Stimulated activated CD4-positive, alpha-beta T cell treated with anti-CD3 and anti-CD28 coated beads, Interleukin-1b, Interleukin-23, amount 100 ng/mL, for 48 hours (primary cell): ENCODE results near the gene DNAJC3.
A peak's percentile ranks its signal among the peaks of the same experiment; 100 is the strongest.
"Not testable (repeated sequence)": the region's sequence is repeated elsewhere in the genome, so short reads cannot be mapped to it uniquely, and the experiment has no call there.

ENCODE experiments used
- DNase-seq: peaks from one replicate; pipeline ENCODE4 v3.0.0-alpha.2; 2020

The DNAJC3 gene

GRCh38 chr13:95784161-95784899 is 107.4 kb downstream of the DNAJC3 start:
- no peak for DNase-seq

- no peak for DNase-seq
Measured at GRCh38 chr13:95784900-95785290, 108.0 kb downstream of the DNAJC3 start.

GRCh38 chr13:95787356-95788099 is 110.6 kb downstream of the DNAJC3 start:
- no peak for DNase-seq

GRCh38 chr13:95788100-95788463 is 111.1 kb downstream of the DNAJC3 start:
- DNase-seq: no peak

GRCh38 chr13:95789315-95789714 is 112.4 kb downstream of the DNAJC3 start:
- DNase-seq: not testable (repeated sequence)

- DNase-seq: no peak
Measured at GRCh38 chr13:95791084-95791722, 114.3 kb downstream of the DNAJC3 start.

- DNase-seq: no peak
Measured at GRCh38 chr13:95793018-95793555, 116.1 kb downstream of the DNAJC3 start.

- no peak for DNase-seq
Measured at GRCh38 chr13:95793781-95794180, 116.8 kb downstream of the DNAJC3 start.

- no peak for DNase-seq
Measured at GRCh38 chr13:95797016-95797415, 120.1 kb downstream of the DNAJC3 start.

GRCh38 chr13:95800436-95800835 is 123.5 kb downstream of the DNAJC3 start:
- DNase-seq: no peak

GRCh38 chr13:95801825-95802224 is 124.9 kb downstream of the DNAJC3 start:
- DNase-seq: no peak

GRCh38 chr13:95805921-95806320 is 129.0 kb downstream of the DNAJC3 start:
- no peak for DNase-seq

GRCh38 chr13:95809429-95809828 is 132.5 kb downstream of the DNAJC3 start:
- no peak for DNase-seq

- no peak for DNase-seq
Measured at GRCh38 chr13:95813139-95813538, 136.2 kb downstream of the DNAJC3 start.

GRCh38 chr13:95814495-95814894 is 137.6 kb downstream of the DNAJC3 start:
- no peak for DNase-seq

GRCh38 chr13:95822303-95822702 is 145.4 kb downstream of the DNAJC3 start:
- no peak for DNase-seq

GRCh38 chr13:95833126-95833525 is 156.2 kb downstream of the DNAJC3 start:
- no peak for DNase-seq

GRCh38 chr13:95833719-95834118 is 156.8 kb downstream of the DNAJC3 start:
- DNase-seq: no peak

- DNase-seq: peak; percentile 63
Measured at GRCh38 chr13:95834134-95834765, 157.3 kb downstream of the DNAJC3 start.

- no peak for DNase-seq
Measured at GRCh38 chr13:95841894-95842293, 165.0 kb downstream of the DNAJC3 start.

- DNase-seq: no peak
Measured at GRCh38 chr13:95842898-95843297, 166.0 kb downstream of the DNAJC3 start.
